ENCODE results near the gene CHCHD4. TPM values are rescaled to one million over a fixed set of nuclear protein-coding genes. Genes with fewer than 3 reads are reported as not detected.

Gene CHCHD4
- total and polyA plus RNA-seq, 2 of the 13 experiments (the other 11 are each of a cell fraction or from before 2014, with no cell fraction given) = 15.8 to 24.1 TPM

- TF ChIP-seq ZBTB46 (CRISPR knock-in tag; IDR thresholded peaks at IDR 0.05; ENCODE audit: borderline replicate concordance) = no peak
- TF ChIP-seq IRX3 (CRISPR knock-in tag; IDR thresholded peaks at IDR 0.05; ENCODE audit: borderline replicate concordance, low read depth) = peak; percentile 58; the same call in 1 of the 2 replicates
- TF ChIP-seq, protein P1, sequence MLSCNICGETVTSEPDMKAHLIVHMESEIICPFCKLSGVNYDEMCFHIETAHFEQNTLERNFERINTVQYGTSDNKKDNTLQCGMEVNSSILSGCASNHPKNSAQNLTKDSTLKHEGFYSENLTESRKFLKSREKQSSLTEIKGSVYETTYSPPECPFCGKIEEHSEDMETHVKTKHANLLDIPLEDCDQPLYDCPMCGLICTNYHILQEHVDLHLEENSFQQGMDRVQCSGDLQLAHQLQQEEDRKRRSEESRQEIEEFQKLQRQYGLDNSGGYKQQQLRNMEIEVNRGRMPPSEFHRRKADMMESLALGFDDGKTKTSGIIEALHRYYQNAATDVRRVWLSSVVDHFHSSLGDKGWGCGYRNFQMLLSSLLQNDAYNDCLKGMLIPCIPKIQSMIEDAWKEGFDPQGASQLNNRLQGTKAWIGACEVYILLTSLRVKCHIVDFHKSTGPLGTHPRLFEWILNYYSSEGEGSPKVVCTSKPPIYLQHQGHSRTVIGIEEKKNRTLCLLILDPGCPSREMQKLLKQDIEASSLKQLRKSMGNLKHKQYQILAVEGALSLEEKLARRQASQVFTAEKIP (CRISPR knock-in tag; IDR thresholded peaks at IDR 0.05; ENCODE audit: borderline replicate concordance) = no peak
- TF ChIP-seq ZNF549 (CRISPR knock-in tag; IDR thresholded peaks at IDR 0.05) = no peak
- no peak for TF ChIP-seq ZNF292 (CRISPR knock-in tag; IDR thresholded peaks at IDR 0.05; ENCODE audit: borderline replicate concordance, low read depth)
- no peak; the same call in 1 of the 2 replicates for TF ChIP-seq NPAS2 (CRISPR knock-in tag; IDR thresholded peaks at IDR 0.05; ENCODE audit: borderline replicate concordance)
- TF ChIP-seq TFE3 (CRISPR knock-in tag; IDR thresholded peaks at IDR 0.05) = no peak
- 0 out of 2 replicates have a peak, but pooled peaks have one; percentile 25 for TF ChIP-seq ZNF350 (CRISPR knock-in tag; IDR thresholded peaks at IDR 0.05; ENCODE audit: borderline replicate concordance, low read depth)
- TF ChIP-seq, protein P2, sequence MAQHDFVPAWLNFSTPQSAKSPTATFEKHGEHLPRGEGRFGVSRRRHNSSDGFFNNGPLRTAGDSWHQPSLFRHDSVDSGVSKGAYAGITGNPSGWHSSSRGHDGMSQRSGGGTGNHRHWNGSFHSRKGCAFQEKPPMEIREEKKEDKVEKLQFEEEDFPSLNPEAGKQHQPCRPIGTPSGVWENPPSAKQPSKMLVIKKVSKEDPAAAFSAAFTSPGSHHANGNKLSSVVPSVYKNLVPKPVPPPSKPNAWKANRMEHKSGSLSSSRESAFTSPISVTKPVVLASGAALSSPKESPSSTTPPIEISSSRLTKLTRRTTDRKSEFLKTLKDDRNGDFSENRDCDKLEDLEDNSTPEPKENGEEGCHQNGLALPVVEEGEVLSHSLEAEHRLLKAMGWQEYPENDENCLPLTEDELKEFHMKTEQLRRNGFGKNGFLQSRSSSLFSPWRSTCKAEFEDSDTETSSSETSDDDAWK (CRISPR knock-in tag; IDR thresholded peaks at IDR 0.05) = no peak
- TF ChIP-seq EED (CRISPR knock-in tag; IDR thresholded peaks at IDR 0.05) = peak; percentile 96
- no peak for TF ChIP-seq ELF3 (CRISPR knock-in tag; IDR thresholded peaks at IDR 0.05)
- TF ChIP-seq CCDC6 (CRISPR knock-in tag; IDR thresholded peaks at IDR 0.05) = no peak
- TF ChIP-seq NR2F6 (IDR thresholded peaks at IDR 0.05) = no peak
- TF ChIP-seq NR2F6 (CRISPR knock-in tag; IDR thresholded peaks at IDR 0.05) = no peak
- no peak for TF ChIP-seq CENPBD1 (CRISPR knock-in tag; IDR thresholded peaks at IDR 0.05; ENCODE audit: borderline replicate concordance, low read depth)
- no peak for TF ChIP-seq NCOA2 (CRISPR knock-in tag; IDR thresholded peaks at IDR 0.05)
- 0 out of 2 replicates have a peak, but pooled peaks have one; percentile 47 for TF ChIP-seq ZFP36L1 (CRISPR knock-in tag; IDR thresholded peaks at IDR 0.05)
- TF ChIP-seq MZF1 (CRISPR knock-in tag; IDR thresholded peaks at IDR 0.05; ENCODE audit: borderline replicate concordance) = no peak
- TF ChIP-seq CBX5 (CRISPR knock-in tag; IDR thresholded peaks at IDR 0.05; ENCODE audit: borderline replicate concordance) = no peak
- peak; percentile 15; the same call in 1 of the 2 replicates for TF ChIP-seq ISL2 (CRISPR knock-in tag; IDR thresholded peaks at IDR 0.05)
These were observed 735 bp upstream of the CHCHD4 start (continued) for GRCh38 chr3:14125193-14126016.
